ENCODE results near the gene LIM2. TPM values are rescaled to one million over a fixed set of nuclear protein-coding genes. Genes with fewer than 3 reads are reported as not detected.

The LIM2 gene
- total and polyA plus RNA-seq, 9 of the 15 experiments (the other 6 are each of a cell fraction or from before 2014, with no cell fraction given): 0.07 to 0.45 (median 0.18) TPM; not detected in 4

GRCh38 chr19:51368366-51369282 lies 19.1 kb downstream of the LIM2 start, which contains the start of gene CLDND2 (continued):
- TF ChIP-seq USF1 (CRISPR knock-in tag; IDR thresholded peaks at IDR 0.05): 0 out of 2 replicates have a peak, but pooled peaks have one; percentile 7
- TF ChIP-seq ZBTB33 (CRISPR knock-in tag; IDR thresholded peaks at IDR 0.05): 0 out of 2 replicates have a peak, but pooled peaks have one; percentile 8
- TF ChIP-seq MBD1 (CRISPR knock-in tag; IDR thresholded peaks at IDR 0.05): no peak
- TF ChIP-seq CEBPB (tag; IDR thresholded peaks at IDR 0.05): no peak
- TF ChIP-seq ZNF592 (IDR thresholded peaks at IDR 0.05): peak; percentile 77; the same call in 1 of the 2 replicates
- no peak for TF ChIP-seq TAF7 (tag; IDR thresholded peaks at IDR 0.05)
- no peak for TF ChIP-seq CEBPG (CRISPR knock-in tag; IDR thresholded peaks at IDR 0.05)
- TF ChIP-seq CEBPG (tag; conservative IDR thresholded peaks at IDR 0.05 in 1 of 2, IDR thresholded peaks at IDR 0.05 in 1 of 2): no peak
- TF ChIP-seq ZNF75A (CRISPR knock-in tag; IDR thresholded peaks at IDR 0.05): no peak
- TF ChIP-seq CBX3 (IDR thresholded peaks at IDR 0.05; ENCODE audit: borderline replicate concordance in 1 of 2, low read length in 2 of 2): no peak
- no peak for TF ChIP-seq STAT5B (CRISPR knock-in tag; IDR thresholded peaks at IDR 0.05)
- TF ChIP-seq NEUROD1 (IDR thresholded peaks at IDR 0.05; ENCODE audit: borderline replicate concordance, low read depth, low read length, partially characterized antibody): no peak
- TF ChIP-seq HMGN3 (IDR thresholded peaks at IDR 0.05; ENCODE audit: borderline replicate concordance, extremely low read depth, insufficient read length, low read depth, low read length): no peak
- TF ChIP-seq FUS (optimal IDR thresholded peaks at IDR 0.05; ENCODE audit: low read depth, low read length): no peak
- no peak; the same call in 1 of the 2 replicates for TF ChIP-seq RBFOX2 (IDR thresholded peaks at IDR 0.05; ENCODE audit: low read depth, low read length)
- TF ChIP-seq KLF1 (tag; IDR thresholded peaks at IDR 0.05): no peak
- no peak for TF ChIP-seq MBD2 (IDR thresholded peaks at IDR 0.05; ENCODE audit: borderline replicate concordance, low read depth)
- no peak for TF ChIP-seq MIER1 (IDR thresholded peaks at IDR 0.05; ENCODE audit: low read depth)
